Astrocyte (in vitro differentiated cells and primary cell): ENCODE data around the gene STK17A.

ENCODE experiments used
- CTCF ChIP-seq: IDR thresholded peaks from 2 replicates; pipeline ENCODE4 v1.5.1; 2011; ENCODE audit warnings: low read depth, mild to moderate bottlenecking, inconsistent platforms, low read length, moderate library complexity; ENCODE audit not compliant: insufficient read depth
- EZH2 ChIP-seq: IDR thresholded peaks from 2 replicates; pipeline ENCODE4 v1.6.1; 2012; ENCODE audit warnings: mild to moderate bottlenecking, low read length, inconsistent platforms; ENCODE audit not compliant: insufficient read depth

- TF ChIP-seq CTCF (no peak), EZH2 (no peak)
Measured at GRCh38 chr7:43626695-43627094, 43.8 kb downstream of the STK17A start.
